Erythroblast (primary cell): Measurements from ENCODE around the gene CRB2.

Experiments used
- GATA1 ChIP-seq: IDR thresholded peaks from 2 replicates; pipeline ENCODE4 v1.6.1; 2011; ENCODE audit warnings: low read depth, mild to moderate bottlenecking, control low read depth, low read length, moderate library complexity
- POLR2A ChIP-seq: IDR thresholded peaks from 2 replicates; pipeline ENCODE4 v1.6.1; 2011; ENCODE audit warnings: mild to moderate bottlenecking, low read length

DNA sequence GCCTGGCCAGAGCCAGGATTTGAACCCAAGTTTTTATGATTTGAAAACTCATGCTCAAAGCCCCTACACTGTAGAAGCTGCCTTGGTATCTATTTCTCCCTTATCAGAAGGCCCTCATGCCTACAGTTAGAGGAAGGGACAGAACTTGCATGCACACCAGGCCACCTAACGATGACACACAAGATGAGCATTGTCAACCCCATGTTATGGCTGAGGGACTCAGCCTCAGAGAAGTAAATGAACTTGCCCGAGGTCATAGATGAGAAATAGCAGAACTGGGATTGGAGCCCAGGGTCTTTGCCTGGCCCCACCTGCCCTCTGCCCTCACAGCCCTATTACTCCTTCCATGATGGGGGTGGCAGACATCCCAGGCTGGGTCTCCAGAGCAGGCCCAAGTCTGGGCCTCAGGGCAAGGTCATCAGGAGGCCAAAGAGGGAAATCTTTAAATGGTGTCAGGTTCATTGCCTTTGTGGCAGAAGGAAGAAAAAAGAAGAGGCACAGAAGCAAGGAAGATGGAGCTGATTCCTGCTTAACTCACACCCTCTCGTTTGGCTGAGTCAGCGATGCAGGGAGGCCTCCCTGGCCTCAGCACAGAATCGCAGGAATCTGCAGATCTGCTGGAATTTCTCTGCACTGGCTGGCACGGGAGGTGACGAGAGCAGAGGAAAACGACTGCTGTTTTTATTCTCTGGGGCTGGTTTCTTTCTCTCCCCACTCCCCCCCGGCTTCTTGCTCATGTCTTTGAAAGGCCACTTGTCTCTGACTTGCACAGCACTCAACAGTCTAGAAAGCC, 20.6 kb upstream of the CRB2 start:
- TF ChIP-seq POLR2A (no peak), GATA1 (no peak)
